CMK (cell line): ENCODE measurements around the gene GSDMA.
"Not testable (repeated sequence)": the region's sequence is repeated elsewhere in the genome, so short reads cannot be mapped to it uniquely, and the experiment has no call there.

ENCODE experiments used
- DNase-seq: peaks from one replicate; pipeline ENCODE4 v3.0.0-alpha.2; 2010; ENCODE audit warnings: low read depth

Gene GSDMA

DNA sequence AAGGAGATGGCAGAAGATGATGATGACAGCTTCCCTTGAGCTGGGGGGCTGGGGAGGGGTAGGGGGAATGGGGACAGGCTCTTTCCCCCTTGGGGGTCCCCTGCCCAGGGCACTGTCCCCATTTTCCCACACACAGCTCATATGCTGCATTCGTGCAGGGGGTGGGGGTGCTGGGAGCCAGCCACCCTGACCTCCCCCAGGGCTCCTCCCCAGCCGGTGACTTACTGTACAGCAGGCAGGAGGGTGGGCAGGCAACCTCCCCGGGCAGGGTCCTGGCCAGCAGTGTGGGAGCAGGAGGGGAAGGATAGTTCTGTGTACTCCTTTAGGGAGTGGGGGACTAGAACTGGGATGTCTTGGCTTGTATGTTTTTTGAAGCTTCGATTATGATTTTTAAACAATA is 34.7 kb downstream of the GSDMA start:
- no peak for DNase-seq

DNA sequence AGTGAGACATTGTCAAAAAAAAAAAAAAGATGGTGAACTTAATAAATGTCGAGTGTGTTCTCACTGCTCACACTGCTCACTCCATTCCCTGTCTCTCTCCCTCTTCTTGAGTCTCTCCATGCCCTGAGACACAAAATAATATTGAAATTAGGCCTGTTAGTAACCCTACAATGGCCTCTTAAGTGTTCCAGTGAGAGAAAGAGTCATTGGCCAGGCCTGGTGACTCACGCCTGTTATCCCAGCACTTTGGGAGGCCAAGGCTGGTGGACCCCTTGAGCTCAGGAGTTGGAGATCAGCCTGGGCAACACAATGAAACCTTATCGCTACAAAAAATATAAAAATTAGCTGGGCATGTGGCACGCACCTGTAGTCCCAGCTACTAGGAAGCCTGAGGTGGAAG is 36.3 kb downstream of the GSDMA start:
- no peak for DNase-seq

DNA sequence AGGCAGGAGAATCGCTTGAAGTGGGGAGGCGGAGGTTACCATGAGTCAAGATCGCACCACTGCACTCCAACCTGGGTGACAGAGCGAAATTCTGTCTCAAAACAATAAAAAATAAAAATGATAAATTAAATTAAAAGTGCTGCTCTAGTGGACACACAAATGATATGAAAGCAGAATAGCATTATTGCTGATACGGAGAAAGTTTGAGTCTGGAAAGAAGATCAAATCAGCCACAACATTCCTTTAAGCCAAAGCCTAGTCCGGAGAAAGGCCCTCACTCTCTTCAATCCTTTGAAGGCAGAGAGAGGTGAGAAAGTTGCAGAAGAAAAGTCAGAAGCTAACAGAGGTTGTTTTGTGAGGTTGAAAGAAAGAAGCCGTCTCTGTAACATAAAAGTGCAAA is 37.4 kb downstream of the GSDMA start:
- DNase-seq = no peak

DNA sequence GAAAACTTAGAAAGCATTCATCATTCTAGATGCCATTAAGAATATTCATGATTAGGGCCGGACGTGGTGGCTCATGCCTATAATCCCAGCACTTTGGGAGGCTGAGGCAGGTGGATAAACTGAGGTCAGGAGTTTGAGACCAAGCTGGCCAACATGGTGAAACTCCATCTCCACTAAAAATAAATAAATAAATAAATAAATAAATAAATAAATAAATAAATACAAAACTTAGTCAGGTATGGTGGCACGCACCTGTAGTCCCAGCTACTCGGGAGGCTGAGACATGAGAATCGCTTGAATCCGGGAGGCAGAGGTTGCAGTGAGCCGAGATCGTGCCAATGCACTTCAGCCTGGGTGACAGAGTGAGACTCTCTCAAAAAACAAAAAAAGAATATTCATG is 38.5 kb downstream of the GSDMA start:
- DNase-seq = not testable (repeated sequence)

DNA sequence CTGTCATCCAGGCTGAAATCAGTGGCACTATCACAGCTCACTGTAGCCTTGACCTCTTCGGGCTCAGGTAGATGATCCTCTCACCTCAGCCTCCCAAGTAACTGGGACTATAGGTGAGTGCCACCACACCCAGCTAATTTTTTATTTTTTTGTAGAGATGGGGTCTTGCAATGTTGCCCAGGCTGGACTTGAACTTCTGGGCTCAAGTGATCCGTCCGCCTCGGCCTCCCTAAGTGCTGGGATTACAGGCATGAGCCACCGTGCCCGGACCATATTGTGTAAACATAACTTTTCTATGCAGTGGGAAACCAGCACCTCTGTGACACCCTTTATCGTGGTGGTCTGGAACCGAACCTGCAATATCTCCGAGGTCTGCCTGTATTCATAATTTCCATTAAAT is 41.3 kb downstream of the GSDMA start:
- no peak for DNase-seq

DNA sequence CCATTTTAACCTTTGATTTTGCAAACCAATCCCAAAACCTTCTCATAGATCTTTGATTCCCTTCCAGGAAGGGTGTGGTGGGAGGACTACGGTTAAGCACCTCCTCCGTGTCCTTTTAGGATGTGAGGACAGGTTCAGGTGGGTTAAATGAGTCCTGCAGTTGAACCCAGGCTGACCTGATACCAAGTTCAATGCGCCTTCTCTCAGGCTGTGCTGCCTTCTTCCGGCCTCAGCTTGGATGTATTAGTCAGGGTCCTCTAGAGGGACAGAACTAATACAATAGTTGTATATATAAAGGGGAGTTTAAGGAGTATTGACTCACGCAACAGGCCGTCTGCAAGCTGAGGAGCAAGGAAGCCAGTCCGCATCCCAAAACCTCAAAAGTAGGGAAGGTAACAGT is 41.9 kb downstream of the GSDMA start:
- DNase-seq = no peak

DNA sequence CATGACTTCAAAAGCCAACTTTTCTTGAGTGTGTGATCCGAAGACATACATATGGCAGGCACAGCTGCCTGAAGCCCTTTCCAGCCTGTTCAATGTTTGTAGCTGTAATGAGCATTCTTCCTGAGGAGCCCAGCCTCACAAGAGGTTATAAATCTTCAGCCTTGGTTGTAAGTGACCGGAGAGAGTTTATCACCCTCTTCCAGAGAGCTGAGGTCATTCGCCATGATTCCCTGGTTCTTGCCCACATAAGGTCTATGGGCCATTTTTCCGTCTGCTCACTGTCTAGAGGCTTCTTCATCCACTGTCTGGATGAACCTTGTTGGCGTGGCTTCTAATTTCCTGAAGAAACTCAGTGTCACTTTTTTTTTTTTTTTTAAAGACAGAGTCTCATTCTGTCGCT is 42.7 kb downstream of the GSDMA start:
- no peak for DNase-seq

DNA sequence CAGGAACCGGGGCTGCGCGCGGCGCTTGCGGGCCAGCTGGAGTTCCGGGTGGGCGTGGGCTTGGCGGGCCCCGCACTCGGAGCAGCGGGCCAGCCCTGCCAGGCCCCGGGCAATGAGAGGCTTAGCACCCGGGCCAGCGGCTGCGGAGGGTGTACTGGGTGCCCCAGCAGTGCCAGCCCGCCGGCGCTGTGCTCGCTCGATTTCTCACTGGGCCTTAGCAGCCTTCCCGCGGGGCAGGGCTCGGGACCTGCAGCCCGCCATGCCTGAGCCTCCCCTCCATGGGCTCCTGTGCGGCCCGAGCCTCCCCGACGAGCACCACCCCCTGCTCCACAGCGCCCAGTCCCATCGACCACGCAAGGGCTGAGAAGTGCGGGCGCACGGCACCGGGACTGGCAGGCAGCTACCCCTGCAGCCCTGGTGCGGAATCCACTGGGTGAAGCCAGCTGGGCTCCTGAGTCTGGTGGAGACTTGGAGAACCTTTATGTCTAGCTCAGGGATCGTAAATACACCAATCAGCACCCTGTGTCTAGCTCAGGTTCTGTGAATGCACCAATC is 48.2 kb downstream of the GSDMA start:
- DNase-seq = not testable (repeated sequence)

DNA sequence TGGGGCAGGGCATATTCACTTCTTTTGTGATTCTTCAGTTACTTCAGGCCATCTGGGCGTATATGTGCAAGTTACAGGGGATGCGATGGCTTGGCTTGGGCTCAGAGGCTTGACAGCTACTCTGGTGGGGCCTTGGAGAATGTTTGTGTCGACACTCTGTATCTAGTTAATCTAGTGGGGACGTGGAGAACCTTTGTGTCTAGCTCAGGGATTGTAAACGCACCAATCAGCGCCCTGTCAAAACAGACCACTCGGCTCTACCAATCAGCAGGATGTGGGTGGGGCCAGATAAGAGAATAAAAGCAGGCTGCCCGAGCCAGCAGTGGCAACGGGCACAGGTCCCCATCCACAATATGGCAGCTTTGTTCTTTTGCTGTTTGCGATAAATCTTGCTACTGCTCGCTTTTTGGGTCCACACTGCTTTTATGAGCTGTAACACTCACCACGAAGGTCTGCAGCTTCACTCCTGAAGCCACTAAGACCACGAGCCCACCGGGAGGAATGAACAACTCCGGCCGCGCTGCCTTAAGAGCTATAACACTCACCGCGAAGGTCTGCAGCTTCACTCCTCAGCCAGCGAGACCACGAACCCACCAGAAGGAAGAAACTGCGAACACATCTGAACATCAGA is 49.3 kb downstream of the GSDMA start:
- DNase-seq = not testable (repeated sequence)

DNA sequence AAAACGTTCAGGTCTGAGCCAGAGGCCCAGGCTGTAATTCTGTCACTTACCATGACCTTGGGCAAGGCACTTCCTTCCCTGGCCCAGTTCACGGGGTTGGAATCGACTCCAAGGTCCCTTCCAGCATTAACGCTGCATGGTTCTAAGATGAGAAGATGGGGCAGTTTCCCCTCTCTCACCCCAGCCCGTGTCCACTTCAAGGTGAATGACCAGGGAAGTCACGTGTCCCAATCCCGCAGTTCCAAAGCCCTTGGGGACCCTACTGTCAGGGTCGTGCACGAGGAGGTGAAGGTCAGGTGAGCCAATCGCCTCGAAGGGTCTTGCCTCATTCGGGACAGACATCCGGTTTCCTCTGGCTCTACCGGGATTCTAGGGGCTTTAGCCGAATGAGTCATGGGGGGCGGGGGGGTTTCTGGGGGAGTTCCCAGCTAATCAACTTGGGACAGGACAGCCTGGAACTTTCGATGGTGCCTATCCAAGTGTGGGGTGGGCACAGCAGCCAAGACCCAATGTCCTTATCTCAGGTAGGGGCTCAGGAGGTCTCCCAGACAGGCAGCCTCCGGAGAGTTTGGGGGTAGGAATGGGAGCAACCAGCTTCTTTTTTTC is 51.7 kb downstream of the GSDMA start:
- no peak for DNase-seq

DNA sequence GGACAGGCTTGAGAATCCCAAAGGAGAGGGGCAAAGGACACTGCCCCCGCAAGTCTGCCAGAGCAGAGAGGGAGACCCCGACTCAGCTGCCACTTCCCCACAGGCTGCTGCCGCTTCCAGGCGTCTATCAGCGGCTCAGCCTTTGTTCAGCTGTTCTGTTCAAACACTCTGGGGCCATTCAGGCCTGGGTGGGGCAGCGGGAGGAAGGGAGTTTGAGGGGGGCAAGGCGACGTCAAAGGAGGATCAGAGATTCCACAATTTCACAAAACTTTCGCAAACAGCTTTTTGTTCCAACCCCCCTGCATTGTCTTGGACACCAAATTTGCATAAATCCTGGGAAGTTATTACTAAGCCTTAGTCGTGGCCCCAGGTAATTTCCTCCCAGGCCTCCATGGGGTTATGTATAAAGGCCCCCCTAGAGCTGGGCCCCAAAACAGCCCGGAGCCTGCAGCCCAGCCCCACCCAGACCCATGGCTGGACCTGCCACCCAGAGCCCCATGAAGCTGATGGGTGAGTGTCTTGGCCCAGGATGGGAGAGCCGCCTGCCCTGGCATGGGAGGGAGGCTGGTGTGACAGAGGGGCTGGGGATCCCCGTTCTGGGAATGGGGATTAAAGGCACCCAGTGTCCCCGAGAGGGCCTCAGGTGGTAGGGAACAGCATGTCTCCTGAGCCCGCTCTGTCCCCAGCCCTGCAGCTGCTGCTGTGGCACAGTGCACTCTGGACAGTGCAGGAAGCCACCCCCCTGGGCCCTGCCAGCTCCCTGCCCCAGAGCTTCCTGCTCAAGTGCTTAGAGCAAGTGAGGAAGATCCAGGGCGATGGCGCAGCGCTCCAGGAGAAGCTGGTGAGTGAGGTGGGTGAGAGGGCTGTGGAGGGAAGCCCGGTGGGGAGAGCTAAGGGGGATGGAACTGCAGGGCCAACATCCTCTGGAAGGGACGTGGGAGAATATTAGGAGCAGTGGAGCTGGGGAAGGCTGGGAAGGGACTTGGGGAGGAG is 52.5 kb downstream of the GSDMA start, which contains the start of gene CSF3:
Gene CSF3, plus strand, starts transcription at position 436 of the 993 bp plus-strand sequence. Its CDS starts 35 bp downstream, at position 471.
- no peak for DNase-seq

DNA sequence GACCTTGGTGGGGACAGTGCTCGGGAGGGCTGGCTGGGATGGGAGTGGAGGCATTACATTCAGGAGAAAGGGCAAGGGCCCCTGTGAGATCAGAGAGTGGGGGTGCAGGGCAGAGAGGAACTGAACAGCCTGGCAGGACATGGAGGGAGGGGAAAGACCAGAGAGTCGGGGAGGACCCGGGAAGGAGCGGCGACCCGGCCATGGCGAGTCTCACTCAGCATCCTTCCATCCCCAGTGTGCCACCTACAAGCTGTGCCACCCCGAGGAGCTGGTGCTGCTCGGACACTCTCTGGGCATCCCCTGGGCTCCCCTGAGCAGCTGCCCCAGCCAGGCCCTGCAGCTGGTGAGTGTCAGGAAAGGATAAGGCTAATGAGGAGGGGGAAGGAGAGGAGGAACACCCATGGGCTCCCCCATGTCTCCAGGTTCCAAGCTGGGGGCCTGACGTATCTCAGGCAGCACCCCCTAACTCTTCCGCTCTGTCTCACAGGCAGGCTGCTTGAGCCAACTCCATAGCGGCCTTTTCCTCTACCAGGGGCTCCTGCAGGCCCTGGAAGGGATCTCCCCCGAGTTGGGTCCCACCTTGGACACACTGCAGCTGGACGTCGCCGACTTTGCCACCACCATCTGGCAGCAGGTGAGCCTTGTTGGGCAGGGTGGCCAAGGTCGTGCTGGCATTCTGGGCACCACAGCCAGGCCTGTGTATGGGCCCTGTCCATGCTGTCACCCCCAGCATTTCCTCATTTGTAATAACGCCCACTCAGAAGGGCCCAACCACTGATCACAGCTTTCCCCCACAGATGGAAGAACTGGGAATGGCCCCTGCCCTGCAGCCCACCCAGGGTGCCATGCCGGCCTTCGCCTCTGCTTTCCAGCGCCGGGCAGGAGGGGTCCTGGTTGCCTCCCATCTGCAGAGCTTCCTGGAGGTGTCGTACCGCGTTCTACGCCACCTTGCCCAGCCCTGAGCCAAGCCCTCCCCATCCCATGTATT is 53.5 kb downstream of the GSDMA start:
- DNase-seq = no peak

DNA sequence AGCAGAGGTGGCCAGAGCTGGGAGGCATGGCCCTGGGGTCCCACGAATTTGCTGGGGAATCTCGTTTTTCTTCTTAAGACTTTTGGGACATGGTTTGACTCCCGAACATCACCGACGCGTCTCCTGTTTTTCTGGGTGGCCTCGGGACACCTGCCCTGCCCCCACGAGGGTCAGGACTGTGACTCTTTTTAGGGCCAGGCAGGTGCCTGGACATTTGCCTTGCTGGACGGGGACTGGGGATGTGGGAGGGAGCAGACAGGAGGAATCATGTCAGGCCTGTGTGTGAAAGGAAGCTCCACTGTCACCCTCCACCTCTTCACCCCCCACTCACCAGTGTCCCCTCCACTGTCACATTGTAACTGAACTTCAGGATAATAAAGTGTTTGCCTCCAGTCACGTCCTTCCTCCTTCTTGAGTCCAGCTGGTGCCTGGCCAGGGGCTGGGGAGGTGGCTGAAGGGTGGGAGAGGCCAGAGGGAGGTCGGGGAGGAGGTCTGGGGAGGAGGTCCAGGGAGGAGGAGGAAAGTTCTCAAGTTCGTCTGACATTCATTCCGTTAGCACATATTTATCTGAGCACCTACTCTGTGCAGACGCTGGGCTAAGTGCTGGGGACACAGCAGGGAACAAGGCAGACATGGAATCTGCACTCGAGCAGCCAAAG is 54.7 kb downstream of the GSDMA start:
- no peak for DNase-seq

DNA sequence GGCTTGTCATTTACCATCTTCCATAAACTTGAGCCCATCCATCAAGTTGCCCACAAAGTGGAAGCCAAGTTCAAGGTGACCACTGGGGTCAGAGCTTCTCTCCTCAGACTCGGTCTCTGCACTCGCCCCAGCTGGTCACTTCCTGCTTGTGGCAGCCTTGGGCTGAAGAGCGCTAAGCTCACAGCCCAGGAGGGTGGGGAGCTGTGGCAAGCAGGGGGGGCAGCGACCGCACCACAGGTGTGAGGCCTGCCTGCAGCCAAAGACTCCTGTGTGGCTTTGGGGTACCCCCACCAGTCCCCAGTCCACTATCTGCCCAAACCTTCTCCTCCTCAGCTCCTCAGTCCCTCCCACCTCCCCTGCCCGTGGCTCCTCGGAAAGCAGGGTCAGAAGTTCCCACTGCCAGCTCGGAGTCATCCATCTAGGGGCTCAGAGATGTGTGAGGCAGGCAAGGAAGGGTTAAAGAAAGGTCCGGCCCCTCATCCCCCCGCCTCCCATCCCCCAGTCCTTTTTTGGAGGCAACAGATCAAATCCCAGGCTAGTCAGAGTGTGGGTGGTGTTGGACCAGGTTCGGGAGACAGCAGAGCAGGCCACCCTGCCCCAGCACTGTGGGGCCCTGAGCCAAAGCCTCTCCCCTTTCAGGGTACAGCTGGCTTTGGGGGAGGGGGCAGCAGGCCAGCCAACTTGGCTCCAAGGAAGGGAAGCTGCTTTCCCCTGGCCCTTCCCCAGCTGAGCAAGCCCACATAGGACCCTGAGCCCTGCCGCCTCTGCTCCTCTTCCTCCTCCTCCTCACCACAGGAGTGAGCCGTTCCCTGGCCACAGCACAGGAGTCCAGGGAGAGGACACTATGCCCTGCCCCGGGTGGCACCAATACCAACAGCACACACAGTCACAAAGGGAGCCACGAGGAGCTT is 55.7 kb downstream of the GSDMA start:
- DNase-seq = peak; percentile 8

DNA sequence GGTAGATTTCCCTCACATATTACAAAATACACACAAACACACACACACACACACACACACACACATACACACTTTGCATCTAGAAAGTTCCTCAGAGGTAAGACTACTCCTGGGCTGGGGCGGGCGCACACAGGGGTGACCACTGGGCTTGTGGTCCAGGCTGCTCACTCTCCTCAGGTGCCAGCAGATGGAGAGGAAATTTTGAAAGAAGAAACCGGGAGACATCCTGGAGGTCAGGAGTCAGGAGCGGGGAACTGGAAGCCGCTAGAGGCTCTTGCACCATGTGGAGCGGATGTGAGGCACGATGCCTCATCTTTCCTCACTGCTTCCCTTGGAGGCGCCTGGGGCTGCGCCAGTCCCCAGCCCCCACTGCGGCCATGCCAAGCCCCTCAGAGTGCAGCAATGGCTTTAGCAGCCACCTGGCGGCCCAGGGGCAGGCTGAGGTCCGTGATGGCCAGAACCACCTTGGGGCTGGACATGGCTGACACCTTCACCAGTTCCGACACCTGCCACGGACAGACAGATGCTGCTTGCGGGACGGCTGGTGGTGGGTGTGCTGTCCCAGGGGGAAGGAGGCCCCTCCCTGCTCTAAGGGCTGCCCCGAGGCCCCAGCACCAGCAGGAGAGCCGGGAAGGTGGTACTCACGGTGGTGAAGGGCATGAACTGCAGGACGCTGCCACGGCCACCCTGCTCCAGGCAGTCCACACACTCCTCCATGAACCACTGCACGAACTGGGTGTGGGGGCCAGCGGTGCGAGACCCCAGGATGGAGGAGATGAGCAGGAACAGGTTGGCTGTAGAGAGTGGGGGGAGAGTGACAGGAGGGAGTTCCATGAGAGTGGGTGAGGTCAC is 56.6 kb downstream of the GSDMA start:
- DNase-seq = no peak

DNA sequence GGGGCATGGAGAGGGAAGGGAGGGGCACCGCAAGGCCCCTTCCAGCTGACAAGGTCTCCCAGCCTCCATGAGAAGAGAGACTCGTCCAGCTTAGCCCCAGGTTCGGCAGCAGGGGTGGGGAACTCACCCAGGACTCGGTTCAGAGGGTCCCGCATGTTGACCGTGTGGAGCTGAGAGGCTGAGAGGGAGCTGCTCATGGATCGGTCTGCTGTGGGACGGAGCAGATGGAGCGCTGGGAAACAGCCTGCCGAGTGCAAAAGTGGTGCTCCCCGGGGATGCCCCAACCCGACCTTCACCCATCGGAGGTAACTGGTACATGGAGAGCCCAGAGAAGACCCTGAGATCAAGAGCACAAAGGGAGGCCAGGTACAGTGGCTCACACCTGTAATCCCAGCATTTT is 57.3 kb downstream of the GSDMA start:
- DNase-seq = no peak

DNA sequence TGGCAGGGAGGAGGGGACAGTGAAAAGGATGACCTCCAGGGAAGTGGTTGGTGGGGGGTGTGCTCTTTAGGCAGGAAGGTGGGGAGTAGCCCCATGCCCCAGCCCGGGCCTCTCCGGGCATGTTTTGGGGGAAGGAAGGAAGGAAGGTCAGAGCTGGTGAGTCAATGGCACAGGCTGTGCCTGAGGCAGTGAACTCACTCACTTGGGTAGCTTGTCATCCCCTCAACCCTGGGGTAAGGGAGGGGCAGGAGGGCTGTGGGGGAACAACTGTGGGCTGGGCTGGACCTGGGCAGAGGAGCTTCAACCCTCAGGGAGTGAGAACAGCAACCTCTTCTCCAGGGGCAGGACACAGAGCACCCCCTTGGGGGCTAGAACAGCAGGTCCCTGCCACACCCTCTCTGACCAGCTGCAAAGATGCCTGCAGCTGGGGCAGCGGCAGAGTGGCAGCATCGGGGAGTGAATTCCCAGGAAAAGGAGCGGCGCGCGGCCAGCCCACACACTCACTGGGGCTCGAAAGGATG is 58.7 kb downstream of the GSDMA start:
- DNase-seq = no peak

DNA sequence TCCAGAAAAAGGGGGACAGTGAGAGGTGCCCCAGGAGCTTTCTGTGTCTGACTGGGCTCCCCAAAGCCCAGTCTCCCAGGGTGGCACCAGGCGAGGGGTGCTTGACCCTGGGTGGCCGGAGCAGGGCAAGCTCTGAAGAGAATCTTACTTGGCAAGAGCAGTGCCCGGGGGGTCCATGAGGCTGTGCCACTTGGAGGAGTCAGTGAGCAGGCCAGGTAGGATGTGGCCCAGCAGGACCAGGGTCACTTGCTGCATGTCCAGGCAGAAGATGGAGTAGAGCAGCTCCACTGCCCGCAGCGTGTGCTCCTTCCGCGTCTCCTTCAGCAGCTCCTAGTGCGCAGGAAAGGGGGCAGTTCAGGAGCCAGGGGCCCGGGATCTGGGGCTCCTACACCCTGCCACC is 59.7 kb downstream of the GSDMA start:
- DNase-seq = no peak
